OCI-LY7 (cell line): ENCODE data around the gene MAPK8IP2. TPM values are rescaled to one million over a fixed set of nuclear protein-coding genes. Genes with fewer than 3 reads are reported as not detected.

Source experiments
- BruUV-seq: library from RNA; stranded (reverse); fragments of 400-500 nt; replicated peaks from 2 replicates; lab custom pipeline; 2021; lab: Mats Ljungman, UMichigan
- CTCF ChIA-PET: fragments of 300-600 bp; sonication (Branson Sonifier 250); formaldehyde crosslinking; loops from one replicate; lab custom pipeline; 2022; ENCODE audit warnings: antibody characterized with exemption; ENCODE audit not compliant: unreplicated experiment; lab: Charles Lee
- POLR2A ChIA-PET: fragments of 300-600 bp; sonication (Branson Sonifier 250); formaldehyde crosslinking; loops from one replicate; lab custom pipeline; 2022; ENCODE audit warnings: antibody characterized with exemption; lab: Charles Lee
- DNase-seq: peaks from one replicate; pipeline ENCODE4 v3.0.0-alpha.2; 2015; ENCODE audit warnings: low spot score
- H2AFZ ChIP-seq: fragments of 200-600 bp; sonication (generic), shearing (Covaris generic); 2 replicates; pipeline ENCODE4 v1.6.1; 2014; ENCODE audit warnings: mild to moderate bottlenecking, antibody characterized with exemption, low read length, moderate library complexity
- H3K27ac ChIP-seq: fragments of 200-600 bp; sonication (generic); 2 replicates; pipeline ENCODE4 v1.5.1; 2014; ENCODE audit warnings: mixed run types, low read depth, mild to moderate bottlenecking, moderate library complexity, low read length, inconsistent platforms; ENCODE audit not compliant: poor library complexity, severe bottlenecking
- H3K36me3 ChIP-seq: fragments of 200-600 bp; sonication (generic); 2 replicates; pipeline ENCODE4 v1.6.1; 2014; ENCODE audit warnings: mild to moderate bottlenecking, antibody characterized with exemption, low read length, moderate library complexity, mixed read lengths; ENCODE audit not compliant: insufficient read depth
- H3K4me1 ChIP-seq: fragments of 200-600 bp; sonication (generic); 2 replicates; pipeline ENCODE4 v1.5.1; 2014; ENCODE audit warnings: mild to moderate bottlenecking, low read length; ENCODE audit not compliant: insufficient read depth, poor library complexity, severe bottlenecking
- H3K4me2 ChIP-seq: fragments of 200-600 bp; sonication (generic); 2 replicates; pipeline ENCODE4 v1.6.1; 2014; ENCODE audit warnings: mild to moderate bottlenecking, low read length
- H3K4me3 ChIP-seq: fragments of 200-600 bp; sonication (generic); 2 replicates; pipeline ENCODE4 v1.5.1; 2014; ENCODE audit warnings: mild to moderate bottlenecking, low read depth, low read length; ENCODE audit not compliant: poor library complexity, severe bottlenecking
- H3K79me2 ChIP-seq: fragments of 200-600 bp; sonication (generic); 2 replicates; pipeline ENCODE4 v1.6.1; 2016; ENCODE audit warnings: low read depth, mild to moderate bottlenecking, low read length, moderate library complexity, mixed read lengths; ENCODE audit not compliant: insufficient read depth
- H3K9me2 ChIP-seq: fragments of 200-600 bp; sonication (generic); 2 replicates; pipeline ENCODE4 v1.6.1; 2016; ENCODE audit warnings: mild to moderate bottlenecking, low read length, mixed read lengths; ENCODE audit not compliant: insufficient read depth
- H3K9me3 ChIP-seq: fragments of 200-600 bp; sonication (generic); 2 replicates; pipeline ENCODE4 v1.6.1; 2014; ENCODE audit warnings: mild to moderate bottlenecking, mixed run types, low read length, mixed read lengths
- H4K20me1 ChIP-seq: fragments of 200-600 bp; sonication (generic); 2 replicates; pipeline ENCODE4 v1.6.1; 2014; ENCODE audit warnings: mild to moderate bottlenecking, antibody characterized with exemption, low read length, moderate library complexity, mixed read lengths; ENCODE audit not compliant: insufficient read depth
- CTCF ChIP-seq: fragments of 200-600 bp; sonication (generic); conservative IDR thresholded peaks from 2 replicates; pipeline ENCODE4 v1.5.1; 2014; ENCODE audit warnings: mild to moderate bottlenecking, antibody characterized with exemption, low read length, moderate library complexity, mixed read lengths
- EZH2phosphoT487 ChIP-seq: fragments of 200-600 bp; sonication (generic); IDR thresholded peaks from 2 replicates; pipeline ENCODE4 v1.6.1; 2018; ENCODE audit warnings: low read depth, borderline replicate concordance, mild to moderate bottlenecking, mixed run types, antibody characterized with exemption, low read length, moderate library complexity, mixed read lengths
- intact Hi-C: fragments of 100-400 bp; cut with micrococcal nuclease; formaldehyde crosslinking; loops from one replicate; pipeline ENCODE4 v1.10.0; 2022; ENCODE audit not compliant: unreplicated experiment
- total RNA-seq, 2 experiments: library from RNA; depleted of rRNA in 1 of 2; stranded (reverse); fragments of >200 nt in 1 of 2; shearing (Covaris generic) in 1 of 2; gene quantifications; 2 replicates each; pipeline ENCODE4 v1.2.3, GENCODE V29; 2014 to 2022

Gene MAPK8IP2
- total RNA-seq, 2 experiments from 2014 or later, result 0.54 to 2.2 TPM

DNA sequence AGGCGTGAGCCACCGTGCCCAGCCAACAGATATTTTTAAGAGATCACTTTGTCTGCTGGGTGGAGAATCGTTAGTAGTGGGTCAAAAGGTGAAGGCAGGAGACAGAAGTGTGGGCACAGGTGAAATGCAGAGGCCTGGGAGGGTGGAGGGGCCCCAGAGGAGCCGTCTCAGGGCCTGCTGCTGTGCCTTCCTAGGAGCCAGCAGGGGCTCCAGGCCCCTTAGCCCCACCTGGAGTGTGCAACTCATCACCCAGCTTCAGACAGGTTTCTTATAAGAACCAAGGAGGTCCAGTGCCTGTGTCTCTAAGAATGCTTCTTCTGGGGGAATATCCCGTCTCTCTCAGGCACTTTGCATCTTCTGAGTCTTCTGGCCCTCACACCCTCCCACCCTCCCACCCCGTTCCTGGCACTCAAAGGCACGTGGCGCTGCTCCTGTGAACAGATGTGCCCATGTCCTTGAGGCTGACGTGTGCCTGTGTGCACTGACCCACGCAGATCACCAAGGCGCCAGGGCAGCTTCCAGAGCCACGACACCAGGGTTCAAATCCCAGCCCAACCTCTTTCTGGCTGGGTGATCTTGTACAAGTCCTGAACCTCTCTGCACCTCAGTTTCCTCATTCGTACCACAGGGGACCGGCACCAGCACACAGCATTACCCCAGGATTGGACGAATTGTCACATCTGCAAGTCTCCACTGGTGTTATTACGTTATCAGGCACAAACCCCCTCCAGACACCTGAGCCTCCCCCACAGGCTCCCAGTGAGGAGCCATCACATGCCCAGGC, 23.9 kb downstream of the MAPK8IP2 start:
- ChIA-PET CTCF (no interaction called here), POLR2A (no interaction called here)
- peaks cover 41% of the 10 kb centered on the region for H3K4me1 ChIP-seq
- DNase-seq, result no peak
- intact Hi-C loops, result loop anchor here (5.0 kb wide), 1 partner anchor 372 kb away; the partner anchor contains the start of gene HDAC10
- H3K9me3 ChIP-seq, result no peaks in the 10 kb centered on the region
- no peak for TF ChIP-seq EZH2phosphoT487
- no peak for TF ChIP-seq CTCF
- no peaks in the 10 kb centered on the region for H3K9me2 ChIP-seq
- H3K4me2 ChIP-seq, result no peak overlapping the region
- no peak overlapping the region for H3K27ac ChIP-seq
- H4K20me1 ChIP-seq, result no peaks in the 10 kb centered on the region
- no peak overlapping the region for H3K4me3 ChIP-seq
- no peaks in the 10 kb centered on the region for H3K79me2 ChIP-seq
- no peaks in the 10 kb centered on the region for H3K36me3 ChIP-seq
- no TSS peak for BruUV-seq
- H2AFZ ChIP-seq, result no peak overlapping the region

DNA sequence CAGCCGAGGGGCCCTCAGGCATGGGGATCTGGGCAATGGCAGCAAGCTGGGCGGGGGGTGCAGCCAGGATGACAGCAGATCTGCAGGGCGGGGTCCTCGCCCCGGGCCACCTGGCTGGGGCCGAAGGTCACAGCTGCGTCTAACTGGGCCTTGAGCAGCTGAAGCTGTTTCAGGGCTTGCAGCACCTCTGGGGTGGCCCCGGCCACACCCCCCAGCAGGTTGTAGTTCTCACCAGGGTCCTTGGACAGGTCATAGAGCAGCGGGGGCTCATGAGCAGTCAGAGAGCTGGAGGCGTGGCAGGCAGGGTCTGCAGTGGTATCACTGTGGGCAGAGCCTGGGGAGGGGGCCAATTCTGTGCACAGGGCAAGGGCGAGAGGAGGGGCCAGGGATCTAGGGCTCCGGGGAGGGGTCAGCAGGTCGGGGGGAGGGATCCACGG, 24.6 kb downstream of the MAPK8IP2 start:
- Histone ChIP-seq H3K4me3 (no peak overlapping the region), H3K27ac (no peak overlapping the region), H3K9me2 (no peaks in the 10 kb centered on the region), H3K9me3 (no peaks in the 10 kb centered on the region), H3K36me3 (no peaks in the 10 kb centered on the region), H3K79me2 (no peaks in the 10 kb centered on the region), H3K4me2 (no peak overlapping the region), H4K20me1 (no peaks in the 10 kb centered on the region), H2AFZ (no peak overlapping the region), H3K4me1 (peaks cover 35% of the 10 kb centered on the region)
- intact Hi-C loops, result no loop called here
- CTCF ChIA-PET, result no interaction called here
- no peak for TF ChIP-seq CTCF
- no peak for TF ChIP-seq EZH2phosphoT487
- POLR2A ChIA-PET, result no interaction called here
- DNase-seq, result no peak
- no TSS peak for BruUV-seq

GRCh38 chr22:50625568-50626313, 25.1 kb downstream of the MAPK8IP2 start:
- Histone ChIP-seq H3K79me2 (no peaks in the 10 kb centered on the region), H3K4me1 (peaks cover 31% of the 10 kb centered on the region), H3K9me3 (no peaks in the 10 kb centered on the region), H3K27ac (no peak overlapping the region), H3K36me3 (no peaks in the 10 kb centered on the region), H3K4me2 (no peak overlapping the region), H3K9me2 (no peaks in the 10 kb centered on the region), H3K4me3 (no peak overlapping the region), H2AFZ (no peak overlapping the region), H4K20me1 (no peaks in the 10 kb centered on the region)
- intact Hi-C loops, result no loop called here
- TF ChIP-seq EZH2phosphoT487, result no peak
- 0 out of 2 replicates have a peak, but pooled peaks have one; percentile 27 for TF ChIP-seq CTCF
- BruUV-seq, result no TSS peak
- DNase-seq, result no peak
- ChIA-PET CTCF (no interaction called here), POLR2A (no interaction called here)
